Cardiac septum (tissue), 1 donor: Measurements from ENCODE around the gene ST3GAL3. TPM values are rescaled to one million over a fixed set of nuclear protein-coding genes. Genes with fewer than 3 reads are reported as not detected.
"Not testable (repeated sequence)": the region's sequence is repeated elsewhere in the genome, so short reads cannot be mapped to it uniquely, and the experiment has no call there.

Source experiments
- DNase-seq: peaks from one replicate; pipeline ENCODE4 v3.0.0-alpha.2; 2020; ENCODE audit warnings: low spot score
- intact Hi-C: fragments of 100-400 bp; cut with DNase I; formaldehyde crosslinking; loops from one replicate; pipeline ENCODE4 v1.14.0; 2022
- total RNA-seq: library from RNA; stranded (reverse); fragmentation: NEBNext Ultra II Directional; extraction: Animal tissue kit (Norgen Biotek cat#: 25700); gene quantifications from one replicate; pipeline ENCODE4 v1.2.1, GENCODE V29; 2021
- donor health status: DM: no; HTN: no; CAD: no.

The ST3GAL3 gene
- total RNA-seq, 1 donor from 2014 or later, result 30.1 TPM

GRCh38 chr1:43693371-43693770 lies 14.0 kb upstream of the ST3GAL3 start:
- no peak for DNase-seq
- intact Hi-C loops, result no loop called here

DNA sequence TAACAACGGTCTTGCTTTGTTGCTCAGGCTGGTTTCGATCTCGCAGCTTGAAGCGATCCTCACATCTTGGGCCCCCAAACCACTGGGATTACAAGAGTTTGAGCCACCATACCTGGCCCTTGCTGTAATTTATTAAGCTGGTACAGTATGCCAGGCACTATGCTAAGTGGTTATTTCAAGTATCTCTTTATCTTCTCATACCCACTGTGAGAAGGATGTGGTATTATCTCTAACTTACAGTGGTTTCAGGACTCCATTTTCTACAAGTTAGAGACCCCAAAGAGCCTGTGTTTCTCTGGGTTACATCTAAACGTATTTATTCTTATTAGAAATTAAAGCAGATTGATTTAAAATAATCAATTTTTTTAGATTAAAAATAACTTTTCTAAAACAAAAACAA lies 8.1 kb upstream of the ST3GAL3 start:
- intact Hi-C loops, result no loop called here
- DNase-seq, result no peak

- no peak for DNase-seq
- intact Hi-C loops, result no loop called here
Measured at GRCh38 chr1:43703836-43704235, 3.5 kb upstream of the ST3GAL3 start.

- intact Hi-C loops, result loop anchor here (5.0 kb wide), 2 partner anchors 53 to 242 kb away; partner anchors contain the start of genes IPO13 and KDM4A
- DNase-seq, result no peak
Measured at GRCh38 chr1:43704838-43705237, 2.5 kb upstream of the ST3GAL3 start.

GRCh38 chr1:43705334-43705733 lies 2.0 kb upstream of the ST3GAL3 start:
- no peak for DNase-seq
- intact Hi-C loops, result loop anchor here (5.0 kb wide), 2 partner anchors 53 to 242 kb away; partner anchors contain the start of genes IPO13 and KDM4A

- intact Hi-C loops, result loop anchor here (5.0 kb wide), 2 partner anchors 54 to 241 kb away; partner anchors contain the start of genes IPO13 and KDM4A
- DNase-seq, result no peak
Measured at GRCh38 chr1:43705982-43706597, 1.2 kb upstream of the ST3GAL3 start.

GRCh38 chr1:43706598-43707189 lies 642 bp upstream of the ST3GAL3 start:
- no peak for DNase-seq
- intact Hi-C loops, result loop anchor here (5.0 kb wide), 2 partner anchors 54 to 241 kb away; partner anchors contain the start of genes IPO13 and KDM4A

DNA sequence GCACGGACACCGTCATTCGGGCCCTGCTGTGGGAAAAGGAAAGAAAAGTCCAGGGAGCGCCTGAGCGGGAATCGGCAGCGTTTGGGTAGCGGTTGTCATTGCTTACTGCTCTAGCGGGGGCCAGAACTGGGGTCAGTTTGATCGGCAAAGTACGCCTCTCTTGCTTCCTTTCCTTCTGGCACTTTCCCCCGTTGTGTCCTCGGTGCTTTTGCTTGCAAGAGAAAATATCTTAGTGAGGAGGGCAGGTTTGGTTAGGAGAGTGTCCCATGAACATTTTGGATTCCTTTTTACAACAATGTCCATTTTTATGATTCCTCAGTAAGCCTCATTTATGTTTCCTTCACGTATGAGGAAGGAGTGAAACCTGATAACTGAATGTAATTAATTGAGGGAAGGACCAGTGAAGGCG lies 670 bp downstream of the ST3GAL3 start:
- intact Hi-C loops, result loop anchor here (5.0 kb wide), 2 partner anchors 56 to 239 kb away; partner anchors contain the start of genes IPO13 and KDM4A
- no peak for DNase-seq

GRCh38 chr1:43711049-43711448 lies 3.7 kb downstream of the ST3GAL3 start:
- no peak for DNase-seq
- intact Hi-C loops, result no loop called here

DNA sequence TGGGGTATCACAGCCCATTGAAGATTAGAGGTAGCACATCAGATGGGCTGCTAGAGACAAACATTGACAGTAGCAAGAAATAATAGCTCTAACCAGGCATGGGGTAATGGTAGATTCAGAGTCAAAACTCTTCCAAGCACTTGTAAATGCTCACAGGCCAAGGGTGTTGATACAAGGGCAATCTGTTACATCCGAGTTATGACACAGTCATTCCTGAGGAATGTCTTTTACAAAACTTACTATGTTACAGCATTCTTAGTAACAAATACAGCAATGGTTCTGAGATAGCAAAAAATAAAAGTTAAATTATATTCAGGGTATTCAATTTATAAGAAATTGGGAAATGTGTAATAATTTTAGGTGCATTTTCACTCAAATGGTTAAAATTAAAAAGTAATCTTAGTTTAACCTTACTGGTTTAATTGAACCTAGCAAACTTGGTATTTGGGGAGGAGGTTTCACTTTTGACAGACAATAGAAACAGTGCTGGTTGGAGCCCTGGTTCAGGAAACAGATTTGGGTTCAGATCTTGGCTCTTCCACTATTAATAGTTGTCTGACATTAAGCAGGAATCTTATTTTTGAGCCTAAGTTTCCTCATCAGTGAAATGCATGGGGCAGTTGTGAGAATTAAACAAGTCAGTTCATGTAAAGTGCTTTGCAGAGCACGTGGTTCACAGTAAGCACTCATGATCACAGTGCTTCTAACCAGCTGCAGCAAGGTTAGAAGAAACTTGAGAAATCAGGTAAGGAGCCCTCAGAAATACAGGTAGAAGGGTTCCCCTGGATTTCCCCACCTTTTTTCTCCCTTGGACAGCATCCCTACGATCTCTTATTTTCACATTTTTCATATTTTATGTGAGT lies 4.4 kb downstream of the ST3GAL3 start:
- DNase-seq, result no peak
- intact Hi-C loops, result no loop called here

DNA sequence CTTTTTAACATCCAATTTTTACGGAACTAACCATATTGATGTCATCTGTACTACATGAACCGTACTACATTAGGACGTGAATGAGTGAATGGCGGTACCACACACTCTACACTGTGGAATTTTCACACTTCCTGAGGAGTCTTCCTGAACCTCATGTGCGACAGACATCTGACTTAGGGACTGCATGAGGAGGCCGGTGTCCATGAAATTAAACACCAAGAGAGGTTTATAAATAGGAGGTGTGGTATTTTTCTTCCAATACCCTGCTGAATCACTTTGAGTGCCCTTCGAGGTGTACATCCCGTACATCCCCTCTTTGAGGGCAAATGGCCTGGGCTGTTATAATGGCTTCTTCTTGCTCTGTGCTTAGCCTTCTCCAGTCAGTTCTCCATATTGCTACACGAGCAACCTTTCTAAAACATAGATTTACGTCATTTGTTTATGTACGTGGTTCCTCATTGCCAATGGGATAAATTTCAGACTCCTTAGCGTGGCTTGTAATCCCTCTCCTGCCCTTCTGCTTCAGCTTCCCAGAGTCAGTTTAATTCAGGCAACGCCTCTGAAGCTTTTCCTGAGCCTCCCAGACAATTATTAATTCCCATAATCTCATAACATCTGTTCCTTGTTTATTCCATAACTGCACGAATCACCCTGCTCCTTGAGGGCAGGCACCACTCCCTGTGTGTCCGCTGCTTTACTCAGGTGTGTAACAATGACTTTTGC lies 9.4 kb downstream of the ST3GAL3 start:
- intact Hi-C loops, result no loop called here

DNA sequence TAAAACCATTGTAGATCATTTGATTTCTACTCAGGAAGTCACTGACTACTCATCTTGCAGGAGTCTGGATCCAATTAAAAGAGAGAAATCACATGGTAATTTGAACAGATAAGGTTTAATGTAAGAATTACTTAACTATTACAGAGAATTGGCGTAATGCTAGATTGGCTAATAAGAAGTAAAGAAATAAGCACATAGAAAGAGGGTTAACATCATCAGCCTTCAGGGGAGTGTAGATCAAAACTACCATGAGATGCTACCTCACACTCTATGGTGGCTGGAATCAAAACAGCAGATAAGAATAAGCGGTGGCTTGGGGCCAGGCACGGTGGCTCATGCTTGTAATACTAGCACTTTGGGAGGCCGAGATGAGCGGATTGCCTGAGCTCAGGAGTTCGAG lies 11.7 kb downstream of the ST3GAL3 start:
- intact Hi-C loops, result no loop called here
- no peak for DNase-seq

More for the DNA sequence above, 9.4 kb downstream of the ST3GAL3 start:
- DNase-seq, result no peak

DNA sequence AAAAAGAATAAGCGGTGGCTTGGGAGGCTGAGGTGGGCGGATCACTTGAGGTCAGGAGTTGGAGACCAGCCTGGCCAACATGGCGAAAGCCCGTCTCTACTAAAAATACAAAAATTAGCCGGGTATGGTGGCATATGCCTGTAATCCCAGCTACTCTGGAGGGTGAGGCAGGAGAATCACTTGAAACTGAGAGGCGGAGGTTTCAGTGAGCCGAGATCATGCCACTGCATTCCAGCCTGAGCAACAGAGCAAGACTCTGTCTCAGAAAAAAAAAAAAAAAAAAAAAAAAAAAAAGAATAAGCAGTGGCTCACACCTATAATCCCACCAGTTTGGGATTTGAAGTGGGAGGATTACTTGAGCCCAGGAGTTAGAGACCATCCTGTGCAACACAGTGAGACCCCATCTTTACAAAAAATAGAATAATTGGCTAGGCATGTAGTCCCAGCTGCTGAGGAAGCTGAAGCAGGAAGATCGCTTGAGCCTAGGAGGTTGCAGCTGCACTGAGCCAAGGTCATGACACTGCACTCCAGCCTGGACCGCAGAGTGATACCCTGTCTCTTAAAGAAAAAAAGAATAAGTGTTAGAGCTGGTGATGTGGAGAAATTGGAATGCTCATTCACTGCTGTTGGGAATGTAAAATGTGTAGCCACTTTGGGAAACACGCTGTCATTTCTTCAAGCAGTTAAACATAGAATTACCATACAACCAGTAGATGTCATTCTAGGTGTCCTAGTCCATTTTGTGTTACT lies 12.5 kb downstream of the ST3GAL3 start:
- intact Hi-C loops, DNase-seq: not testable (repeated sequence)

- intact Hi-C loops, result no loop called here
- DNase-seq, result no peak
Measured at GRCh38 chr1:43722810-43723209, 15.5 kb downstream of the ST3GAL3 start.

DNA sequence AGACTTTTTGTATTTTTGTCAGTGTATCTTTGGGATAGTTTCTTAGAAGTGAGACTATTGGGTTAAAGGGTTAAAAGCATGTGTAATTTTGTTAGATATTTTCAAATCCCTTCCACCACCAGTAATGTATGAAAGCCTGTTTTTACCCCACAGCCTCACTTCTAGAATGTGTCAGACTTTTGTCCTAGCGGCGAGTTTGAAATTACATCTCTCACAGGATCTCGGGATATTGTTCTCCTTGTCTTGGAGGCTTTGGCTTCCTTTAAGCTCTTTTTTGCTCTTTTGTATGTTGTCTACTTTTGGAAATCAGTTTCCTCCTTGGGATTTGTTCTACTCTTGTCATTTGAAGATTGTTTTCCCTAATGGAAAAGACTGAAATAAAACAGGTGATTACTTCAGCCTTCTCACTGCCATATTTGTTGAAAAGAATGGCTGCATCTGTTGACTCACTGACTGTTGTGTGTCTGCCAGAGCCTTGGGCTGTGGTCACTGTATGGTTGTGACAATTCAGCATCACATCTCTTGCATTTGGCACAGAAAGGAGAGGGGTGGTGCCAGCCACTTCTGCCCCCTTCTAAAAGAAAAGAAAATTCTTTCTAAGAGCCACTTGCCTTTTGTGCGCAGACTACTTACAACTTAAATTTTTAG lies 22.6 kb downstream of the ST3GAL3 start:
- DNase-seq, result no peak
- intact Hi-C loops, result no loop called here

GRCh38 chr1:43731867-43732531 lies 24.7 kb downstream of the ST3GAL3 start:
- DNase-seq, result no peak
- intact Hi-C loops, result no loop called here

DNA sequence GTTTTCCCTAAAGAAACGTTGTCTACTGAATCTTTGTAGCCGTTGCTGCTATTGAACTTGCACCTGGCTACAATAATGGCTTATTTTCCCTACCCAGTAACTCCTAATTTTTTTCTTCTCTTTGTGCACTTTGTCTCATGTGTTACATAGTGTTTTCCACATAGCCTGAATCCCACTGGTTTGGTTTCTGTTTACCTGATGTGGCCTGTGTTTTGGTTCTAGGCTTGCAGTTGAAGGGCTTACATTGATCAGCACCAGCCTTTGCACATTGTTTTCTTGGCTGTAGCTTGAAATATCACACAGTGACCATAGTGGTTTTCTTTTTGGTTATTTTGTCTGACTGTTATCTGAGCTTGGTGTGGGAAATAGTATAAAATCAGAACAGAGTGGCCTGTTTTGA lies 29.5 kb downstream of the ST3GAL3 start:
- intact Hi-C loops, result no loop called here
- no peak for DNase-seq

DNA sequence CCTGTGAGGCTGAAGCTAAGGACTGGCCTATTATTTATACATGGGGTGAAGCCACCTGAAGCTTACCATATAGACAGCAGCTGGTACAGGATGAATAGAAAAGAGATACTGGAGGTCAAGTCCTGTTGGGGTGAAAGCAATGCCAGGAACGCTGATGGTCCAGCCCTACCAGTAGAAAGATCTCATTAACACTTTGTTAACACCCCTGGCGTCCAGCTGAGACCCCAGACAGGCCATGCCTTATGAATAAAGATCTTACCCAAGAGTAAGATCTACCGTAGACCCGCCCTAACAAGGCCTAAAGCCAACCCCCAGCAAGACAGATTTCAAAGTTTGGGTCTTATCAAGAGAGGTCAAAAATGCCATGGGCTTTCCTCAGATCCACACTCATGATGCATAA lies 34.7 kb downstream of the ST3GAL3 start:
- intact Hi-C loops, result no loop called here

More for the DNA sequence above, 34.7 kb downstream of the ST3GAL3 start:
- DNase-seq, result no peak
